NCI-H82 (cell line): ENCODE measurements around the gene MAP2K2.
"Not testable (repeated sequence)": the region's sequence is repeated elsewhere in the genome, so short reads cannot be mapped to it uniquely, and the experiment has no call there.

ENCODE experiments used
- DNase-seq: peaks from one replicate; lab custom pipeline; 2025; lab: John Stamatoyannopoulos, UW

Gene MAP2K2

GRCh38 chr19:4123615-4124568, at the start of gene MAP2K2:
MAP2K2 (minus strand) TSS chr19:4124122; CDS start chr19:4123875, 247 bp downstream.
- DNase-seq = peak; percentile 93

- DNase-seq = peak; percentile 61
Measured at GRCh38 chr19:4172861-4173473, 49.0 kb upstream of the MAP2K2 start.

GRCh38 chr19:4171676-4172075, 47.8 kb upstream of the MAP2K2 start:
- no peak for DNase-seq

- DNase-seq = no peak
Measured at GRCh38 chr19:4164262-4164661, 40.3 kb upstream of the MAP2K2 start.

GRCh38 chr19:4161415-4162077, 37.6 kb upstream of the MAP2K2 start:
- no peak for DNase-seq

- not testable (repeated sequence) for DNase-seq
Measured at GRCh38 chr19:4157971-4158370, 34.0 kb upstream of the MAP2K2 start.

GRCh38 chr19:4157164-4157563, 33.2 kb upstream of the MAP2K2 start:
- no peak for DNase-seq

GRCh38 chr19:4154571-4155312, 30.8 kb upstream of the MAP2K2 start:
- DNase-seq = no peak

GRCh38 chr19:4152241-4152998, 28.5 kb upstream of the MAP2K2 start:
- DNase-seq = no peak

GRCh38 chr19:4151623-4152022, 27.7 kb upstream of the MAP2K2 start:
- no peak for DNase-seq

GRCh38 chr19:4149518-4150288, 25.8 kb upstream of the MAP2K2 start:
- no peak for DNase-seq

GRCh38 chr19:4144666-4145249, 20.8 kb upstream of the MAP2K2 start:
- DNase-seq = no peak

- DNase-seq = not testable (repeated sequence)
Measured at GRCh38 chr19:4142916-4143315, 19.0 kb upstream of the MAP2K2 start.

GRCh38 chr19:4140237-4140711, 16.4 kb upstream of the MAP2K2 start:
- DNase-seq = peak; percentile 79

GRCh38 chr19:4139614-4140236, 15.8 kb upstream of the MAP2K2 start:
- DNase-seq = peak; percentile 70

GRCh38 chr19:4138445-4138844, 14.5 kb upstream of the MAP2K2 start:
- no peak for DNase-seq

GRCh38 chr19:4136680-4137088, 12.8 kb upstream of the MAP2K2 start:
- DNase-seq = no peak

- not testable (repeated sequence) for DNase-seq
Measured at GRCh38 chr19:4135386-4135785, 11.5 kb upstream of the MAP2K2 start.

GRCh38 chr19:4134351-4134750, 10.4 kb upstream of the MAP2K2 start:
- DNase-seq = no peak
